Mesenchymal stem cell (in vitro differentiated cells and primary cell): ENCODE measurements around the gene ZNF429.

Experiments
- DNase-seq: peaks from one replicate; pipeline ENCODE4 v3.0.0-alpha.2; 2013
- H2AFZ ChIP-seq: one replicate; pipeline ENCODE4 v1.6.1; 2013; ENCODE audit warnings: low read depth, mild to moderate bottlenecking, control low read depth, inconsistent platforms, low read length, moderate library complexity
- H2AK5ac ChIP-seq: 2 replicates; pipeline ENCODE4 v1.6.1; 2013; ENCODE audit warnings: low read length, moderate library complexity, mild to moderate bottlenecking, inconsistent platforms; ENCODE audit not compliant: severe bottlenecking
- H2BK120ac ChIP-seq: one replicate; pipeline ENCODE4 v1.6.1; 2013; ENCODE audit warnings: low read depth, mild to moderate bottlenecking, inconsistent platforms, low read length, moderate library complexity
- H2BK12ac ChIP-seq, 2 experiments: one replicate each; pipeline ENCODE4 v1.6.1; 2013; ENCODE audit warnings: inconsistent platforms in 2 of 2, low read length in 2 of 2, mild to moderate bottlenecking in 2 of 2, moderate library complexity in 2 of 2, control low read depth in 1 of 2
- H2BK15ac ChIP-seq: one replicate; pipeline ENCODE4 v1.6.1; 2013; ENCODE audit warnings: mild to moderate bottlenecking, low read depth, inconsistent platforms; ENCODE audit not compliant: poor library complexity, severe bottlenecking
- H2BK5ac ChIP-seq: 2 replicates; pipeline ENCODE4 v1.6.1; 2013; ENCODE audit warnings: low read depth, mild to moderate bottlenecking, low read length, control low read depth, inconsistent platforms; ENCODE audit not compliant: poor library complexity, severe bottlenecking
- H3K14ac ChIP-seq, 2 experiments: one replicate each; pipeline ENCODE4 v1.6.1; 2013; ENCODE audit warnings: inconsistent platforms in 2 of 2, low read length in 2 of 2, control low read depth in 1 of 2, mild to moderate bottlenecking in 1 of 2, moderate library complexity in 1 of 2
- H3K18ac ChIP-seq, 2 experiments: one replicate each; pipeline ENCODE4 v1.6.1; 2013; ENCODE audit warnings: inconsistent platforms in 2 of 2, low read length in 2 of 2, control low read depth in 1 of 2, low read depth in 1 of 2, mild to moderate bottlenecking in 1 of 2
- H3K23ac ChIP-seq, 2 experiments: one replicate each; pipeline ENCODE4 v1.6.1; 2013; ENCODE audit warnings: inconsistent platforms in 2 of 2, low read length in 2 of 2, mild to moderate bottlenecking in 2 of 2, moderate library complexity in 2 of 2, control low read depth in 1 of 2
- H3K27ac ChIP-seq: 2 replicates; pipeline ENCODE4 v1.5.1; 2013; ENCODE audit warnings: mild to moderate bottlenecking, moderate library complexity, low read length, control low read depth, inconsistent platforms; ENCODE audit not compliant: poor library complexity, severe bottlenecking
- H3K27me3 ChIP-seq, 2 experiments: 2 replicates each; pipeline versions ENCODE4 v1.6.1 to v1.7.0; 2013; ENCODE audit warnings: low read length in 2 of 2, mild to moderate bottlenecking in 2 of 2, moderate library complexity in 2 of 2, control low read depth in 1 of 2, inconsistent platforms in 1 of 2; ENCODE audit not compliant: control insufficient read depth in 1 of 2, insufficient read depth in 1 of 2
- H3K36me3 ChIP-seq, 2 experiments: 2 replicates each; pipeline versions ENCODE4 v1.6.1 to v1.7.0; 2013; ENCODE audit warnings: low read length in 2 of 2, control low read depth in 1 of 2, inconsistent platforms in 1 of 2, low read depth in 1 of 2, mild to moderate bottlenecking in 1 of 2; ENCODE audit not compliant: insufficient read depth in 2 of 2, control insufficient read depth in 1 of 2
- H3K4ac ChIP-seq, 2 experiments: one replicate each; pipeline ENCODE4 v1.6.1; 2013; ENCODE audit warnings: inconsistent platforms in 2 of 2, low read length in 2 of 2, mild to moderate bottlenecking in 2 of 2, moderate library complexity in 2 of 2, control low read depth in 1 of 2, low read depth in 1 of 2
- H3K4me1 ChIP-seq: 2 replicates; pipeline ENCODE4 v1.6.1; 2013; ENCODE audit warnings: low read depth, low read length, control low read depth; ENCODE audit not compliant: control insufficient read depth, insufficient read depth
- H3K4me2 ChIP-seq: 2 replicates; pipeline ENCODE4 v1.6.1; 2013; ENCODE audit warnings: low read length, mild to moderate bottlenecking, inconsistent platforms; ENCODE audit not compliant: poor library complexity, severe bottlenecking
- H3K4me3 ChIP-seq, 2 experiments: 2 replicates each; pipeline versions ENCODE4 v1.5.1 to v1.7.0; 2013; ENCODE audit warnings: low read length in 2 of 2, mild to moderate bottlenecking in 2 of 2, control low read depth in 1 of 2, low read depth in 1 of 2; ENCODE audit not compliant: insufficient read depth in 1 of 2
- H3K79me1 ChIP-seq: replicated peaks from 2 replicates; pipeline ENCODE4 v1.6.1; 2013; ENCODE audit warnings: mild to moderate bottlenecking, control low read depth, low read length, inconsistent platforms; ENCODE audit not compliant: poor library complexity, severe bottlenecking
- H3K9ac ChIP-seq: 2 replicates; pipeline ENCODE4 v1.7.0; 2013; ENCODE audit warnings: mild to moderate bottlenecking, low read length, moderate library complexity
- H3K9me3 ChIP-seq: 2 replicates; pipeline ENCODE4 v1.7.0; 2013; ENCODE audit warnings: mild to moderate bottlenecking, low read length; ENCODE audit not compliant: control insufficient read depth
- H4K8ac ChIP-seq: one replicate; pipeline ENCODE4 v1.6.1; 2013; ENCODE audit warnings: inconsistent platforms, mild to moderate bottlenecking, low read length, moderate library complexity
- H4K91ac ChIP-seq: one replicate; pipeline ENCODE4 v1.6.1; 2013; ENCODE audit warnings: mild to moderate bottlenecking, low read length, inconsistent platforms
- WGBS: methylation state at CpG from one replicate; pipeline ENCODE4 v1.1.7; 2013; ENCODE audit warnings: mixed read lengths; 5-methylcytosine and 5-hydroxymethylcytosine counted together

ZNF429 gene

DNA sequence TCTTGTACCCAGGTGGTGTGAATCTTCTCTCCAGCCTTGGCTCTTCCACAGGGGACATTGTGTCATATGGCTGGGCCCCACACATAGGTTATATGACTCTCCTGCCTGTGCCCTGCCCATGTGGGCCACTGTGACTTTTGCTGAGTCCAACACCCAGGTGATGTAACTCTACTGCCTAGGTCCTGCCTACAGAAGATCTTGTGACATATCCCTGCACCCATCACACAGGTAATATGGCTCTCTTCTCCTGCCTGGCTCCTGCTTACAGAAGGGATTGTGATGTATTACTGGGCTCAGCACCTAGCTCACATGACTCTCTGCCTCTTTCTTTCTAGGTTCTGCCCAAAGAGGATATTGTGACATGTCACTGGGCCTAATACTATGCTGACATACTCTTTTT is 19.5 kb upstream of the ZNF429 start:
- H2BK5ac ChIP-seq, result no peak overlapping the region
- no peak overlapping the region for H3K4me2 ChIP-seq
- peaks cover 4% of the 10 kb centered on the region for H3K9me3 ChIP-seq
- DNase-seq, result no peak
- no peak overlapping the region for H2AK5ac ChIP-seq
- no peak overlapping the region for H3K23ac ChIP-seq
- H3K14ac ChIP-seq, result no peak overlapping the region
- H3K4me1 ChIP-seq, result peaks cover 3% of the 10 kb centered on the region
- H3K9ac ChIP-seq, result no peak overlapping the region
- H2AFZ ChIP-seq, result no peak overlapping the region
- no peak overlapping the region for H2BK120ac ChIP-seq
- H3K4ac ChIP-seq, result no peak overlapping the region
- no peak overlapping the region for H3K27ac ChIP-seq
- no peak overlapping the region for H4K8ac ChIP-seq
- H3K36me3 ChIP-seq, result peaks cover 0 to 4% of the 10 kb centered on the region in 2 experiments
- no peaks in the 10 kb centered on the region for H3K27me3 ChIP-seq
- no peak overlapping the region for H4K91ac ChIP-seq
- no peaks in the 10 kb centered on the region for H3K79me1 ChIP-seq
- H2BK15ac ChIP-seq, result no peak overlapping the region
- no peak overlapping the region for H3K4me3 ChIP-seq
- no peak overlapping the region for H2BK12ac ChIP-seq
- no peak overlapping the region for H3K18ac ChIP-seq

GRCh38 chr19:21487969-21488368 is 17.4 kb upstream of the ZNF429 start:
- 87% methylated on average over 1 of the region's 1 CpG for WGBS
- H3K4me1 ChIP-seq, result peaks cover 2% of the 10 kb centered on the region

DNA sequence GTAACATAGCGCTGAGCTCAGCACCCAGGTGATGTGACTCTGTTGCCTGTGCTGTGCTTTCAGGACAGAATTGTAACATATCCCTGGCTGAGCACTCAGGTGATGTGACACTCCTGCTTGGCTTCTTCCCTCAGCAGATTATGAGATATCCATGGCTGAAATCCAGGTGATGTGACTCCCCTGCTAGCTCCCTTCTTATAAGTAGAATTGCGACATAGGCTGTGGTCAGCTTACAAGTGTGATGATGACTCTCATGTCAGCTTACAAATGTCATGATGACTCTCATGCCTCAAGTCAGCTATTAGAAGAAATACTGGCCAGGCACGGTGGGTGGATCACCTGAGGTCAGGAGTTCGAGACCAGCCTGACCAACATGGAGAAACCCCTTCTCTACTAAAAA is 14.3 kb upstream of the ZNF429 start:
- H3K4ac ChIP-seq, result no peak overlapping the region
- no peak overlapping the region for H2AK5ac ChIP-seq
- no peak overlapping the region for H3K23ac ChIP-seq
- no peak overlapping the region for H2BK5ac ChIP-seq
- no peak overlapping the region for H4K91ac ChIP-seq
- no peak overlapping the region for H3K18ac ChIP-seq
- H3K4me1 ChIP-seq, result no peaks in the 10 kb centered on the region
- H4K8ac ChIP-seq, result no peak overlapping the region
- H3K14ac ChIP-seq, result no peak overlapping the region
- no peak overlapping the region for H3K4me3 ChIP-seq
- H3K36me3 ChIP-seq, result no peaks in the 10 kb centered on the region
- H3K27ac ChIP-seq, result no peak overlapping the region
- no peak overlapping the region for H2AFZ ChIP-seq
- no peak overlapping the region for H2BK120ac ChIP-seq
- peaks cover 28% of the 10 kb centered on the region for H3K9me3 ChIP-seq
- H3K4me2 ChIP-seq, result no peak overlapping the region
- H3K27me3 ChIP-seq, result no peaks in the 10 kb centered on the region
- no peaks in the 10 kb centered on the region for H3K79me1 ChIP-seq
- no peak overlapping the region for H3K9ac ChIP-seq
- no peak overlapping the region for H2BK15ac ChIP-seq
- no peak for DNase-seq
- no peak overlapping the region for H2BK12ac ChIP-seq
- WGBS, result 65% methylated on average over 4 of the region's 4 CpGs

More at GRCh38 chr19:21487969-21488368, 17.4 kb upstream of the ZNF429 start:
- Histone ChIP-seq H2AK5ac (no peak overlapping the region), H2AFZ (no peak overlapping the region), H2BK12ac (no peak overlapping the region), H3K27me3 (no peaks in the 10 kb centered on the region), H4K8ac (no peak overlapping the region), H2BK15ac (no peak overlapping the region), H2BK5ac (no peak overlapping the region), H3K9me3 (peaks cover 11% of the 10 kb centered on the region), H3K4ac (no peak overlapping the region), H3K4me3 (no peak overlapping the region), H4K91ac (no peak overlapping the region), H2BK120ac (no peak overlapping the region), H3K27ac (no peak overlapping the region), H3K14ac (no peak overlapping the region), H3K36me3 (peaks cover 0 to 3% of the 10 kb centered on the region in 2 experiments), H3K9ac (no peak overlapping the region), H3K18ac (no peak overlapping the region), H3K79me1 (no peaks in the 10 kb centered on the region), H3K4me2 (no peak overlapping the region), H3K23ac (no peak overlapping the region)
- no peak for DNase-seq

DNA sequence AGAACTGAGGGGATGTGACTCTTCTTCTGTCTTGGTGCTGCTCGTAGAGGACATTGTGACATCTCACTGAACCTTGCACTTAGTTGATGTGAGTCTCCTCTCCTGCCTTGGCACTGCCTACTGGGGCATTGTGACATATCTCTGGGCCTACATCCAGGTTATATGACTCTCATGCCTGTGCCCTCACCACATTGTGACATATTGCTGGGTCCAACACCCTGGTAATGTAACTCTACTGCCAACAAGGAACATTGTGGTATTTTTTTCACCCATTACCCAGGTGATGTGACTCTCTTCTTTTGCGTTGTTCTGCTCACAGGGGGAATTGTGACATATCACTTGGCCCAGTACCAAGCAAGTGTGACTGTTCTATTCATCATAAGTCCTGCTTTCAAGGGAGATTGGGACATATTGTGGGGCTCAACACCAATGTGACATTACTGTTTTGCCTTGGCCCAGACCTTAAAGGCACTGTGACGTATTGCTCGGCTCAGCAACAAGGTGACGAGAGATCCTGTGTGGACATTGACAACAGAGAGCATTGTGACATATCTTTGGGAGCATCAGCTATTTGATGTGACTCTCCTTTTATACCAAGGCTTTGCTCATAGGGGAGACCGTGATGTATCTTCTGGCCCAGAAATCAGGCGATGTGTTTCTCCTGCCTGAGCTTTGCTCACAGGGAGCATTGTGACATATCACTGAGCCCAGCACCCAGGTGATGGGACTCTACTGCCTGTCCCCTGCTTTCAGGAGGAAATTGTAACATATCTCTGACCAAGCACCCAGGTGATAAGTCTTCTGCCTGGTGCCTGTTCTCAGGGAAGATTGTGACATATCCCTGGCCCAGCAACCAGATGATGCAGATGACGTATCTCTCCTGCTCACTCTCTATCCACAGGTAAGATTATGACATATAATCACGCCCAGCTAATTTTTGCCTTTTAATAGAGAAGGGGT is 12.2 kb upstream of the ZNF429 start:
- no peak for DNase-seq

More for the DNA sequence above, 12.2 kb upstream of the ZNF429 start:
- H3K36me3 ChIP-seq, result no peaks in the 10 kb centered on the region
- no peak overlapping the region for H3K4me2 ChIP-seq
- H2BK5ac ChIP-seq, result no peak overlapping the region
- no peak overlapping the region for H3K4ac ChIP-seq
- H4K91ac ChIP-seq, result no peak overlapping the region
- H3K14ac ChIP-seq, result no peak overlapping the region
- H3K9me3 ChIP-seq, result peaks cover 36% of the 10 kb centered on the region
- H2BK15ac ChIP-seq, result no peak overlapping the region
- H3K79me1 ChIP-seq, result no peaks in the 10 kb centered on the region
- H2BK12ac ChIP-seq, result no peak overlapping the region
- H3K23ac ChIP-seq, result no peak overlapping the region
- 94% methylated on average over 9 of the region's 9 CpGs for WGBS
- H4K8ac ChIP-seq, result no peak overlapping the region
- H3K27me3 ChIP-seq, result no peaks in the 10 kb centered on the region
- H3K4me3 ChIP-seq, result no peak overlapping the region
- H3K9ac ChIP-seq, result no peak overlapping the region
- no peak overlapping the region for H2BK120ac ChIP-seq
- H2AK5ac ChIP-seq, result no peak overlapping the region
- H3K27ac ChIP-seq, result no peak overlapping the region
- H2AFZ ChIP-seq, result no peak overlapping the region
- no peaks in the 10 kb centered on the region for H3K4me1 ChIP-seq
- H3K18ac ChIP-seq, result no peak overlapping the region
